ENCODE results near the gene KRT31. TPM values are rescaled to one million over a fixed set of nuclear protein-coding genes. Genes with fewer than 3 reads are reported as not detected.

The KRT31 gene
- total and polyA plus RNA-seq, 2 of the 4 experiments (the other 2 are of a cell fraction) = 0.05 TPM; not detected in 1

- no peak overlapping the region for H2BK20ac ChIP-seq (ENCODE audit: low read depth, low read length)
- intact Hi-C loops (cut with micrococcal nuclease) = no loop called here
- H3K4me3 ChIP-seq (ENCODE audit: insufficient read depth, low read depth, low read length) = no peak overlapping the region
- dilution Hi-C loops (cut with HindIII; ENCODE audit: low sequenced_read_pairs, unreplicated experiment) = no loop called here
- in situ Hi-C loops (cut with MboI; ENCODE audit: low sequenced_read_pairs) = no loop called here
- H3K27ac ChIP-seq (ENCODE audit: insufficient read depth, low read length) = no peak overlapping the region
- no peak overlapping the region for H3K9ac ChIP-seq (ENCODE audit: low read depth, low read length)
- H3K4me2 ChIP-seq (ENCODE audit: low read depth, low read length) = no peak overlapping the region
- no peak overlapping the region for H2AK9ac ChIP-seq (replicated peaks; ENCODE audit: low read depth, low read length, poor library complexity)
- H3K56ac ChIP-seq (ENCODE audit: extremely low read depth, insufficient read depth, low read length) = no peak overlapping the region
- H3K9me1 ChIP-seq (ENCODE audit: insufficient read depth, low read length) = no peaks in the 10 kb centered on the region
- no peak overlapping the region for H2AFZ ChIP-seq (replicated peaks; ENCODE audit: low read length, poor library complexity)
- H2AK5ac ChIP-seq (ENCODE audit: low read depth, low read length) = no peak overlapping the region
- H3K4me1 ChIP-seq (ENCODE audit: control insufficient read depth, insufficient read depth, low read length) = peaks cover 2% of the 10 kb centered on the region; the same call in 1 of the 2 replicates
- H3K4ac ChIP-seq (ENCODE audit: low read depth, low read length) = no peak overlapping the region
- no peak overlapping the region for H4K5ac ChIP-seq (ENCODE audit: low read depth, low read length)
- H2BK120ac ChIP-seq (ENCODE audit: low read depth, low read length) = no peak overlapping the region
- no peak overlapping the region for H3K14ac ChIP-seq (replicated peaks; ENCODE audit: low read depth, low read length)
- no peak overlapping the region for H4K8ac ChIP-seq (ENCODE audit: low read depth in 2 of 2, low read length in 2 of 2)
- no peak overlapping the region for H3K23ac ChIP-seq (ENCODE audit: low read depth, low read length)
- H4K91ac ChIP-seq (ENCODE audit: insufficient read depth, low read depth, low read length) = no peak overlapping the region
- H4K20me1 ChIP-seq (ENCODE audit: insufficient read depth, low read length) = no peaks in the 10 kb centered on the region
- ChIA-PET POLR2A (ENCODE audit: unreplicated experiment) (no interaction called here), CTCF (no interaction called here)
- ATAC-seq (ENCODE audit: low read depth) (no peak), DNase-seq (no peak)
- H3K36me3 ChIP-seq (ENCODE audit: control insufficient read depth, insufficient read depth, low read length) = no peaks in the 10 kb centered on the region
- no TSS peak for BruUV-seq (replicated peaks)
- no peaks in the 10 kb centered on the region for H3K79me1 ChIP-seq (ENCODE audit: low read depth in 1 of 2, low read length in 2 of 2)
- TF ChIP-seq USF2 (IDR thresholded peaks at IDR 0.05; ENCODE audit: low read depth, low read length) (no peak), RFX5 (IDR thresholded peaks at IDR 0.05; ENCODE audit: low read depth, low read length) (no peak), ELK1 (IDR thresholded peaks at IDR 0.05; ENCODE audit: borderline replicate concordance, low read depth, low read length) (no peak), MAZ (IDR thresholded peaks at IDR 0.05; ENCODE audit: borderline replicate concordance, low read depth, low read length) (no peak), POLR2A (IDR thresholded peaks at IDR 0.05; ENCODE audit: low read depth, low read length) (no peak), RCOR1 (IDR thresholded peaks at IDR 0.05; ENCODE audit: insufficient replicate concordance, low read length) (no peak), CEBPB (IDR thresholded peaks at IDR 0.05; ENCODE audit: low read depth, low read length) (no peak), MAFK (IDR thresholded peaks at IDR 0.05; ENCODE audit: low read depth, low read length) (no peak), NFE2L2 (IDR thresholded peaks at IDR 0.05; ENCODE audit: low read depth, low read length) (no peak), RAD21 (IDR thresholded peaks at IDR 0.05; ENCODE audit: low read length) (no peak), SMC3 (IDR thresholded peaks at IDR 0.05; ENCODE audit: low read depth, low read length) (no peak), CTCF (conservative IDR thresholded peaks at IDR 0.05; ENCODE audit: low read depth, low read length) (no peak), FOS (IDR thresholded peaks at IDR 0.05; ENCODE audit: low read depth, low read length) (no peak), BHLHE40 (IDR thresholded peaks at IDR 0.05; ENCODE audit: low read depth, low read length) (no peak), MXI1 (IDR thresholded peaks at IDR 0.05; ENCODE audit: borderline replicate concordance, low read depth, low read length) (no peak), CHD1 (IDR thresholded peaks at IDR 0.05; ENCODE audit: low read depth, low read length) (no peak)
- no peak overlapping the region for H2BK15ac ChIP-seq (ENCODE audit: low read depth, low read length)
- H2BK5ac ChIP-seq (ENCODE audit: low read depth, low read length, poor library complexity, severe bottlenecking) = no peak overlapping the region
- peaks cover 3% of the 10 kb centered on the region; the same call in 1 of the 2 replicates for H3K27me3 ChIP-seq (ENCODE audit: control insufficient read depth, insufficient read depth, low read length)
- WGBS, 2 experiments (ENCODE audit: extremely low coverage in 2 of 2, insufficient read length in 1 of 2) = 85% methylated on average over 2 of the region's 7 CpGs; no CpG with 5 or more reads in 1 of the 2 experiments
- no peak overlapping the region for H3K18ac ChIP-seq (ENCODE audit: low read depth, low read length)
- no peaks in the 10 kb centered on the region for H3K9me3 ChIP-seq (ENCODE audit: control insufficient read depth, insufficient read depth, low read length)
Observed at GRCh38 chr17:41429667-41430066, 32.3 kb upstream of the KRT31 start.
